HepG2 (cell line): Measurements from ENCODE around the gene CABP4. TPM values are rescaled to one million over a fixed set of nuclear protein-coding genes. Genes with fewer than 3 reads are reported as not detected.

ENCODE experiments used
- ATAC-seq: fragments of 200-7000 bp; cut with Tn5 transposase; 3 replicates; pipeline ENCODE4 v1.9.1; 2020; ENCODE audit warnings: mild to moderate bottlenecking, moderate library complexity
- BruUV-seq: library from RNA; stranded (reverse); fragments of 400-500 nt; replicated peaks from 2 replicates; lab custom pipeline; 2021; lab: Mats Ljungman, UMichigan
- CTCF ChIA-PET: fragments of 300-600 bp; formaldehyde crosslinking; extraction: SDS; loops from one replicate; lab custom pipeline; 2021; ENCODE audit warnings: low total read pairs, inconsistent platforms, low intra/inter-chr PET ratio; lab: Yijun Ruan, JAX
- POLR2A ChIA-PET: fragments of 350-600 bp; sonication (Branson Sonifier 250); formaldehyde crosslinking; loops from one replicate; lab custom pipeline; 2020; ENCODE audit warnings: antibody characterized with exemption, inconsistent platforms; lab: Yijun Ruan, JAX
- DNase-seq: peaks from one replicate; pipeline ENCODE4 v3.0.0-alpha.2; 2015; ENCODE audit warnings: low spot score
- FAIRE-seq: peaks from 3 replicates; lab custom pipeline; 2011; peaks lifted over from hg19 to GRCh38; lab: Jason Lieb, UNC
- H2AFZ ChIP-seq: one replicate; pipeline ENCODE4 v1.6.1; 2011; ENCODE audit warnings: low read length, inconsistent platforms
- H3K27ac ChIP-seq: fragments of 300-600 bp; 3 replicates; pipeline ENCODE4 v1.8.0; 2011; ENCODE audit warnings: mixed run types, mild to moderate bottlenecking, mixed read lengths, low read length, inconsistent platforms; ENCODE audit not compliant: insufficient read depth; ENCODE audit errors: extremely low read length
- H3K27me3 ChIP-seq, 2 experiments: fragments of 200-600 bp in 1 of 2; 2 replicates in 1 of 2; 3 replicates in 1 of 2; pipeline versions ENCODE4 v1.6.0 to v1.8.0; 2011; ENCODE audit warnings: low read length in 2 of 2, mild to moderate bottlenecking in 2 of 2, moderate library complexity in 2 of 2, inconsistent platforms in 1 of 2; ENCODE audit not compliant: insufficient read depth in 2 of 2, control insufficient read depth in 1 of 2
- H3K36me3 ChIP-seq, 2 experiments: fragments of 200-600 bp in 1 of 2; replicated peaks in 1 of 2; 2 replicates in 1 of 2; 3 replicates in 1 of 2; pipeline versions ENCODE4 v1.5.1 to v1.8.0; 2011; ENCODE audit warnings: low read length in 2 of 2, inconsistent platforms in 1 of 2; ENCODE audit not compliant: insufficient read depth in 2 of 2, control insufficient read depth in 1 of 2
- H3K4me1 ChIP-seq: 2 replicates; pipeline ENCODE4 v1.5.1; 2012; ENCODE audit warnings: low read length, inconsistent platforms; ENCODE audit not compliant: insufficient read depth
- H3K4me2 ChIP-seq: 2 replicates; pipeline ENCODE4 v1.6.0; 2011; ENCODE audit warnings: low read depth, low read length, inconsistent platforms
- H3K4me3 ChIP-seq, 3 experiments: fragments of 200-600 bp in 1 of 3; sonication (generic), shearing (Covaris generic) in 1 of 3; replicated peaks in 1 of 3; 2 replicates each; pipeline ENCODE4 v1.5.1; 2011 to 2016; ENCODE audit warnings: low read length in 3 of 3, inconsistent platforms in 2 of 3, low read depth in 2 of 3, mild to moderate bottlenecking in 2 of 3, control low read depth in 1 of 3, mixed read lengths in 1 of 3; ENCODE audit not compliant: insufficient read depth in 1 of 3
- H3K79me2 ChIP-seq: one replicate; pipeline ENCODE4 v1.6.1; 2011; ENCODE audit warnings: low read length, inconsistent platforms; ENCODE audit not compliant: insufficient read depth
- H3K9ac ChIP-seq: 2 replicates; pipeline ENCODE4 v1.6.0; 2011; ENCODE audit warnings: mild to moderate bottlenecking, low read depth, low read length, inconsistent platforms; ENCODE audit not compliant: insufficient read depth
- H3K9me3 ChIP-seq: 2 replicates; pipeline ENCODE4 v1.5.1; 2012; ENCODE audit warnings: mild to moderate bottlenecking, low read length
- H4K20me1 ChIP-seq: 2 replicates; pipeline ENCODE4 v1.6.0; 2011; ENCODE audit warnings: inconsistent platforms, mild to moderate bottlenecking, low read length, moderate library complexity; ENCODE audit not compliant: insufficient read depth
- DR1 ChIP-seq: sonication (generic); formaldehyde crosslinking; IDR thresholded peaks from 2 replicates; pipeline ENCODE4 v1.8.0; 2021; ENCODE audit warnings: mild to moderate bottlenecking, missing genetic modification reagents, inconsistent platforms
- HDAC2 ChIP-seq: sonication (generic); formaldehyde crosslinking; IDR thresholded peaks from 2 replicates; pipeline ENCODE4 v1.4.0; 2020; ENCODE audit warnings: missing genetic modification reagents
- KDM5B ChIP-seq: sonication (generic); formaldehyde crosslinking; IDR thresholded peaks from 2 replicates; pipeline ENCODE4 v1.4.0; 2020; ENCODE audit warnings: missing genetic modification reagents, mild to moderate bottlenecking, borderline replicate concordance
- NFKBIZ ChIP-seq: IDR thresholded peaks from 2 replicates; pipeline ENCODE4 v1.6.1; 2018; ENCODE audit warnings: missing genetic modification reagents, missing compliant biosample characterization
- PBX2 ChIP-seq: IDR thresholded peaks from 2 replicates; pipeline ENCODE4 v1.6.1; 2016; ENCODE audit warnings: control low read depth
- PHF8 ChIP-seq: sonication (generic); formaldehyde crosslinking; IDR thresholded peaks from 2 replicates; pipeline ENCODE4 v1.5.0; 2020; ENCODE audit warnings: missing genetic modification reagents
- PRDM15 ChIP-seq: sonication (generic); formaldehyde crosslinking; IDR thresholded peaks from 2 replicates; pipeline ENCODE4 v1.4.0; 2020; ENCODE audit warnings: missing genetic modification reagents
- SNAI1 ChIP-seq: sonication (generic); formaldehyde crosslinking; IDR thresholded peaks from 2 replicates; pipeline ENCODE4 v1.5.0; 2020; ENCODE audit warnings: mild to moderate bottlenecking, missing genetic modification reagents, borderline replicate concordance
- ZFP91 ChIP-seq: sonication (generic); formaldehyde crosslinking; IDR thresholded peaks from 2 replicates; pipeline ENCODE4 v1.9.0; 2022; ENCODE audit warnings: missing genetic modification reagents, mild to moderate bottlenecking, borderline replicate concordance
- ZMYM2 ChIP-seq: sonication (generic); formaldehyde crosslinking; IDR thresholded peaks from 2 replicates; pipeline ENCODE4 v1.8.0; 2022; ENCODE audit warnings: mild to moderate bottlenecking, missing genetic modification reagents
- ZSCAN25 ChIP-seq: sonication (generic); formaldehyde crosslinking; IDR thresholded peaks from 2 replicates; pipeline ENCODE4 v1.8.0; 2022; ENCODE audit warnings: mild to moderate bottlenecking, missing genetic modification reagents
- ZSCAN29 ChIP-seq: sonication (generic); formaldehyde crosslinking; conservative IDR thresholded peaks from 2 replicates; pipeline ENCODE4 v1.4.0; 2020; ENCODE audit warnings: mild to moderate bottlenecking, missing genetic modification reagents
- WGBS: methylation state at CpG from one replicate; pipeline ENCODE4 v1.1.6; 2017; ENCODE audit warnings: low lambda C conversion rate; 5-methylcytosine and 5-hydroxymethylcytosine counted together
- in situ Hi-C: cut with HindIII; loops from 2 replicates; pipeline ENCODE4 v1.10.0; 2017; ENCODE audit warnings: low pct_unique_long_range_greater_than_20kb; ENCODE audit not compliant: extremely low pct_ligation_motif_present
- intact Hi-C: fragments of 100-400 bp; cut with micrococcal nuclease; formaldehyde crosslinking; loops from one replicate; pipeline ENCODE4 v1.10.0; 2022; ENCODE audit not compliant: unreplicated experiment
- polyA plus RNA-seq, 8 experiments: library from polyadenylated mRNA; depleted of rRNA in 3 of 8; stranded (reverse) in 7 of 8; unstranded in 1 of 8; fragments of >200 nt; fragmentation: Illumina TruSeq in 4 of 8; extraction: Trizol in 4 of 8; gene quantifications; 2 replicates each; pipeline versions ENCODE4 v1.2.1 to v1.2.3, GENCODE V29; 2011 to 2016; ENCODE audit warnings: low read depth in 4 of 8, missing spikeins in 1 of 8, mixed read lengths in 1 of 8; ENCODE audit not compliant: insufficient read depth in 1 of 8
- total RNA-seq, 5 experiments: library from RNA; depleted of rRNA; stranded (reverse); fragments of >200 nt; fragmentation: Illumina TruSeq; extraction: Trizol; gene quantifications; 2 replicates each; pipeline ENCODE4 v1.2.3, GENCODE V29; 2016; ENCODE audit warnings: low read depth in 1 of 5
- TF ChIP-seq, protein P1 (sequence below): sonication (generic); formaldehyde crosslinking; IDR thresholded peaks from 2 replicates; pipeline ENCODE4; 2020; ENCODE audit warnings: missing genetic modification reagents, mild to moderate bottlenecking, borderline replicate concordance

CABP4 gene
- total and polyA plus RNA-seq, 2 of the 13 experiments (the other 11 are each of a cell fraction or from before 2014, with no cell fraction given): not detected

GRCh38 chr11:67507864-67508485 lies 52.8 kb downstream of the CABP4 start, which contains the start of gene CDK2AP2:
CDK2AP2 (minus strand) TSS chr11:67508162; CDS start chr11:67508082, 80 bp downstream.
- Histone ChIP-seq H3K79me2 (peaks cover 10% of the 10 kb centered on the region), H3K36me3 (no peaks in the 10 kb centered on the region), H2AFZ (no peak within 1 kb of the TSS), H3K27me3 (no peaks in the 10 kb centered on the region), H3K4me1 (peaks cover 56% of the 10 kb centered on the region), H3K4me3 (peak within 1 kb of the TSS; percentile 74 to 98 (median 91)), H4K20me1 (no peaks in the 10 kb centered on the region), H3K27ac (peak within 1 kb of the TSS; percentile 96), H3K9ac (peak within 1 kb of the TSS; percentile 94), H3K9me3 (no peaks in the 10 kb centered on the region), H3K4me2 (peak within 1 kb of the TSS; percentile 95)
- ChIA-PET POLR2A (interaction anchor here (0.8 kb wide), 1 partner anchor 116 kb away, joined by 3 read pairs; the partner anchor contains the start of gene RAD9A), CTCF (no interaction called here)
- BruUV-seq: no TSS peak
- FAIRE-seq: peak; percentile 82
- intact Hi-C loops: no loop called here
- in situ Hi-C loops: loop anchor here (5.0 kb wide), 1 partner anchor 106 kb away; the partner anchor contains the start of genes PPP1CA and TBC1D10C
- peak; percentile 98 for DNase-seq
- peak; percentile 85 for ATAC-seq
- WGBS: 0% methylated on average over 3 of the region's 57 CpGs
- TF ChIP-seq SNAI1 (CRISPR knock-in tag): 0 out of 2 replicates have a peak, but pooled peaks have one; percentile 51
- TF ChIP-seq PHF8 (CRISPR knock-in tag): peak; percentile 78
- 0 out of 2 replicates have a peak, but pooled peaks have one; percentile 38 for TF ChIP-seq PRDM15
- TF ChIP-seq ZFP91: peak; percentile 65; the same call in 1 of the 2 replicates
- TF ChIP-seq KDM5B (CRISPR knock-in tag): peak; percentile 70; the same call in 1 of the 2 replicates
- TF ChIP-seq NFKBIZ (CRISPR knock-in tag): no peak
- peak; percentile 80; the same call in 1 of the 2 replicates for TF ChIP-seq DR1
- TF ChIP-seq ZSCAN25: peak; percentile 43; the same call in 1 of the 2 replicates
- TF ChIP-seq PBX2 (CRISPR knock-in tag): peak; percentile 92
- TF ChIP-seq, protein P1, sequence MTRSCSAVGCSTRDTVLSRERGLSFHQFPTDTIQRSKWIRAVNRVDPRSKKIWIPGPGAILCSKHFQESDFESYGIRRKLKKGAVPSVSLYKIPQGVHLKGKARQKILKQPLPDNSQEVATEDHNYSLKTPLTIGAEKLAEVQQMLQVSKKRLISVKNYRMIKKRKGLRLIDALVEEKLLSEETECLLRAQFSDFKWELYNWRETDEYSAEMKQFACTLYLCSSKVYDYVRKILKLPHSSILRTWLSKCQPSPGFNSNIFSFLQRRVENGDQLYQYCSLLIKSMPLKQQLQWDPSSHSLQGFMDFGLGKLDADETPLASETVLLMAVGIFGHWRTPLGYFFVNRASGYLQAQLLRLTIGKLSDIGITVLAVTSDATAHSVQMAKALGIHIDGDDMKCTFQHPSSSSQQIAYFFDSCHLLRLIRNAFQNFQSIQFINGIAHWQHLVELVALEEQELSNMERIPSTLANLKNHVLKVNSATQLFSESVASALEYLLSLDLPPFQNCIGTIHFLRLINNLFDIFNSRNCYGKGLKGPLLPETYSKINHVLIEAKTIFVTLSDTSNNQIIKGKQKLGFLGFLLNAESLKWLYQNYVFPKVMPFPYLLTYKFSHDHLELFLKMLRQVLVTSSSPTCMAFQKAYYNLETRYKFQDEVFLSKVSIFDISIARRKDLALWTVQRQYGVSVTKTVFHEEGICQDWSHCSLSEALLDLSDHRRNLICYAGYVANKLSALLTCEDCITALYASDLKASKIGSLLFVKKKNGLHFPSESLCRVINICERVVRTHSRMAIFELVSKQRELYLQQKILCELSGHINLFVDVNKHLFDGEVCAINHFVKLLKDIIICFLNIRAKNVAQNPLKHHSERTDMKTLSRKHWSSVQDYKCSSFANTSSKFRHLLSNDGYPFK: peak; percentile 28; the same call in 1 of the 2 replicates
- TF ChIP-seq HDAC2: peak; percentile 57; the same call in 1 of the 2 replicates
- peak; percentile 83; the same call in 1 of the 2 replicates for TF ChIP-seq ZMYM2 (CRISPR knock-in tag)
- no peak for TF ChIP-seq ZSCAN29 (CRISPR knock-in tag)
